Activated CD4-positive, alpha-beta T cell treated with anti-CD3 and anti-CD28 coated beads, Interleukin-2, amount 10 ng/mL, durations not matched to agents 7 days and 5 days (primary cell): ENCODE results near the gene WTAP. TPM values are rescaled to one million over a fixed set of nuclear protein-coding genes. Genes with fewer than 3 reads are reported as not detected.
"Not testable (repeated sequence)": the region's sequence is repeated elsewhere in the genome, so short reads cannot be mapped to it uniquely, and the experiment has no call there.

ENCODE experiments used
- CTCF ChIA-PET: fragments of 350-600 bp; sonication (Branson Sonifier 250); formaldehyde crosslinking; loops from one replicate; lab custom pipeline; 2021; ENCODE audit warnings: antibody characterized with exemption; lab: Charles Lee
- POLR2A ChIA-PET: fragments of 350-600 bp; sonication (Branson Sonifier 250); formaldehyde crosslinking; loops from one replicate; lab custom pipeline; 2021; ENCODE audit warnings: antibody characterized with exemption; lab: Charles Lee
- DNase-seq: peaks from one replicate; pipeline ENCODE4 v3.0.0-alpha.2; 2020
- H3K27ac Mint-ChIP-seq: one replicate; pipeline ENCODE4 v1.8.0; 2021; ENCODE audit warnings: mild to moderate bottlenecking, moderate library complexity, mixed read lengths
- H3K27me3 Mint-ChIP-seq: one replicate; pipeline ENCODE4 v1.8.0; 2021; ENCODE audit warnings: mixed read lengths
- H3K36me3 Mint-ChIP-seq: one replicate; pipeline ENCODE4 v1.8.0; 2021; ENCODE audit warnings: low read depth, mixed read lengths
- H3K4me1 Mint-ChIP-seq: one replicate; pipeline ENCODE4 v1.8.0; 2021; ENCODE audit warnings: mixed read lengths
- H3K4me3 Mint-ChIP-seq: one replicate; pipeline ENCODE4 v1.8.0; 2021; ENCODE audit warnings: mild to moderate bottlenecking, moderate library complexity, mixed read lengths
- H3K9me3 Mint-ChIP-seq: one replicate; pipeline ENCODE4 v1.8.0; 2021; ENCODE audit warnings: mixed read lengths
- total RNA-seq, 2 experiments: library from RNA; stranded (reverse); gene quantifications; one replicate each; pipeline ENCODE4 v1.2.3, GENCODE V29; 2021

WTAP gene
- total RNA-seq, 2 experiments from 2014 or later: 120 to 131 TPM

DNA sequence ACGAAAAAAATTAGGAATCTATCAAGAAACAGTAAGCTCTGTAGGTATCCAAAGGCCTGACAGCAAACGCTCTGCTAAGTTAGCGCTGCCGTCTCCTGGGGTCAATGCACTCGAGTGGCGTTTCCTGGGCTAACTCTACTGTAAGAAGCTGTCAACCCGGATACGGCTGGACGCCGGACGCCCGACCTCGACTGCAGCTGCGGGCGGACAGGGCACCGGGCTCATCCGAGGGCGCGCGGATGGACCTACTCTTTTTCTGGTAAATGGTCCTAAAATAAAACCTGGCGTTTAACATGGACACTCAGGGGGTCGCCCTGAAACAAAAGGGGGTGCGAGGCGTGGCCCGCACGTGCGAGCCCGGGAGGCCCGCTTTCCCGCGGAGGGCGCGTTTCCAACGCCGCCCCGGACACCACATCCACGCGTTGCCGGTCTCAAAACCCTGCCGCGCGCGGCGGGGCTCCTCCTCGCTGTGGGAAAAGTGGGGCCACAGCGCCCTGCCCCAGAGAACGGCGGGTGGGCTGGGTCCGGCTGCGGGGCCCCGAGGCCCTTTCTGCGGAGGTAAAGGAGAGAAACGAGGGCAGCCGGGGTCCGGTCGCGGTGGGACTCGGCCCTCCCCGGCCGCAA is 61.6 kb downstream of the WTAP start:
- POLR2A ChIA-PET: no interaction called here
- Mint-ChIP-seq H3K9me3 (no peaks in the 10 kb centered on the region), H3K27ac (peak overlapping the region; percentile 91), H3K36me3 (peaks cover 68% of the 10 kb centered on the region), H3K27me3 (no peaks in the 10 kb centered on the region), H3K4me3 (peak overlapping the region; percentile 100), H3K4me1 (peaks cover 55% of the 10 kb centered on the region)
- peak; percentile 23 for DNase-seq
- CTCF ChIA-PET: interaction anchor here (0.6 to 1.3 kb wide), 7 partner anchors 8 to 95 kb away, joined by 3 to 4 read pairs (median 3); no protein-coding TSS in a partner anchor

DNA sequence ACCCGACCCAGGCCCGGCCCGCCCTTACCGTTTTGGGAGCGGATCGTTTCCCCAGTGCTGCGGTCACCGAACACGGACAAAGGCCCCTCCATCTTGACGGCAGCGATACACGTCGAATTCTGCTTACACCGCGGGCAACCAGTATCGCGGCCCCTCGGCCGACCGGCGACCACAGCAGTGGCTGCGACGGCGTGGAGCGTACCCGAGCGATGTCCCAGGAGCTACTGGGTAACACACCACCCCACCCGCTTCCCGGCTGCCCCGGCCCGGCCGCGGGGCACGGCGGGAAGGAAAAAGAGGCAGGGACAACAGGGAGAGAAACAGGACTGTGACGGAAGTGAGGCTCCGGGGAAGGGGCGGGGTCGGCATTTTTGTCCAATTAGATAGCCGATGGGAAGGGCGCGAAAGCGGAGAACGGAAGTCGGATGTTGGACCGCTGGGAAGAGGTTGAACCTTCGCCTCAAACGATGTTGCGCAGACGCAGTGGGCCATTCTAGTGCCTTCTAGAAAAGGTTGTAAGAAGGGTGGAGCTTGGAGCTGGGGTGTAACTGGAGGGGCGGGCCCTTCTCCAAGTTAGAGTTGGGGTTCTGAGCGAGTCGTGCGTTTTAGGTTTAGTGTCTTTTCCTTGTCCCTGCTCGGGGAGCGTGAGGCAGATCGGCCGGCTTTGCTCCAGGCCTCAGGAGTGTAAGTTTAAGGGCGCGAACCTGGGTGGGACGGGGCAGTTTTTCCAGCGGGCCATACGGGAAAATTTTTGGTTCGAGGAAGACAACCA is 62.3 kb downstream of the WTAP start, which contains the start of gene TCP1:
Gene TCP1 (minus strand): TSS at position 226 of the 772 bp plus-strand sequence. CDS start 134 bp downstream, at position 92.
- Mint-ChIP-seq H3K4me3 (peak within 1 kb of the TSS; percentile 100), H3K9me3 (no peaks in the 10 kb centered on the region), H3K27me3 (no peaks in the 10 kb centered on the region), H3K36me3 (peaks cover 71% of the 10 kb centered on the region), H3K27ac (peak within 1 kb of the TSS; percentile 99), H3K4me1 (peaks cover 57% of the 10 kb centered on the region)
- CTCF ChIA-PET: interaction anchor here (0.7 to 1.9 kb wide), 10 partner anchors 7 to 98 kb away, joined by 3 to 5 read pairs (median 4); no protein-coding TSS in a partner anchor
- DNase-seq: peak; percentile 100
- POLR2A ChIA-PET: interaction anchor here (0.6 to 1.7 kb wide), 7 partner anchors 28 to 682 kb away, joined by 3 to 6 read pairs (median 4); partner anchors contain the start of genes ACAT2, SOD2 and WTAP

DNA sequence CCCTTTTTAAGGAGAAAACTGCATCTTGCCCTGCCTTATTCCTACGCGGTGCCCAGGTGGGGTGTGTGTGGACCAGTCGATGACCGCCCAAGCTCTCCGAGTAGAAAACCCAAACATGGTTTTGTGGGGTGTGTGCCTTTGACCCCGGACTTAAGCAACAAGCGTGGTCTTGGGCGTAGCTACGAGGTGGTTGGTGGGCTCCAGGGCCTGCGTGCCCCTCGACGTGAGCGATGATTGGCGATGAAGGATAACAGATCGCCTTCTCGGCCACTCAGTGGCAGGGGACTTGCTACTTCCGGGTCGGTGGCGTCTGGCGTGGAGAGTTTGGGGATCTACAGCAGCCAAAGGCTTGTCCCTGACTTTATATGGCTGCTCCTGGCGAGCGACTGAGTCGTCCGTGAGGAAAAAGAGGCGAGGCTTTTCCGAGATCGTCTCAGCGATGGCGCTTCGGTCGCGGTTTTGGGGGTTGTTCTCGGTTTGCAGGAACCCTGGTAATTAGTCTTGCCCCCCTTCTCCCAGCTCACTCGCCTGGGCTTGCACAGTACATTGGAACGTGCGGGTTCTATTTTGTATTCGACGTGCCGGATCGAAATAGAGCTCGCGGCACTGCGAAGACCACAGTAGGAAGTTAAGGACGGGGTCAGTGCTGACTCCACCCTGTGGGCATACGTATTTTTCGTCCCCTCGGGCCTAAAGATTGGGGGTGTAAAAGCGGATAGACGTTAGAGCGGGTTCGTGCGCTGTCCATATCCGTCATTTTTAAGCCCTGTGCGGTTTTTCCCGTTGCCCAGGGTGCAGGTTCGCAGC is 63.0 kb downstream of the WTAP start, which contains the start of gene MRPL18:
Gene MRPL18 (plus strand): TSS at position 319 of the 807 bp plus-strand sequence. CDS start 121 bp downstream, at position 440.
- Mint-ChIP-seq H3K27me3 (no peaks in the 10 kb centered on the region), H3K4me3 (peak within 1 kb of the TSS; percentile 100), H3K4me1 (peaks cover 55% of the 10 kb centered on the region), H3K36me3 (peaks cover 68% of the 10 kb centered on the region), H3K27ac (peak within 1 kb of the TSS; percentile 99), H3K9me3 (no peaks in the 10 kb centered on the region)
- ChIA-PET CTCF (interaction anchor here (0.8 to 1.9 kb wide), 9 partner anchors 8 to 99 kb away, joined by 3 to 5 read pairs (median 4); partner anchors contain the start of gene PNLDC1), POLR2A (interaction anchor here (0.6 to 1.7 kb wide), 6 partner anchors 29 to 183 kb away, joined by 3 to 6 read pairs (median 4); partner anchors contain the start of genes ACAT2, SOD2 and WTAP)
- peak; percentile 93 for DNase-seq

DNA sequence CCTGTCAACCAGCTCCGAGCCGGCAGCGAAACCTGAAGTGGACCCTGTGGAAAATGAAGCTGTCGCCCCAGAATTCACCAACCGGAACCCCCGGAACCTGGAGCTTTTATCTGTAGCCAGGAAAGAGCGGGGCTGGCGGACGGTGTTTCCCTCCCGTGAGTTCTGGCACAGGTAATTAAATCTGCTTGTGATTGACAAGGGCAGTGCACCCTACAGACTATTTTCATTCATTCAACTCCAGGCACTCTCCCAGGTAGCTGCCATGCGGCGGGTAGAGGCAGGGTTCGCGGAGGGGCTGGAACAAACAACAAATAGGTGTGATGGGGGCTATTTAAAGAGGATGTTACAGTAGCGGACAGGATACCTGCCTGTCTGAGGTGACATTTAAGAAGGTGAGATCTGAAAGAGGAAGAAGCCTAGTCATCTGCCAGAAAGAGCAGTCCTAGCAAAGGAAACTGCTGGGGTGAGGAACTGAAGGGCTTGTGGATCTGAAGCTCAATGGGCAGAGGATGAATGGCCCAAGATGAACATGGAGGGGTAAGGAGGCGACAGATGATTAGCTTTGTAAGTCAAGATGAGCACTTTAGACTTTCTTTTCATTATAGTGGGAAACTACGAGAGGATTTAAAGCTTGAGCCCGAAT is 63.8 kb downstream of the WTAP start:
- CTCF ChIA-PET: interaction anchor here (0.6 to 1.9 kb wide), 5 partner anchors 10 to 308 kb away, joined by 3 to 5 read pairs (median 4); partner anchors contain the start of gene PNLDC1
- H3K27ac Mint-ChIP-seq: peak overlapping the region; percentile 99
- POLR2A ChIA-PET: interaction anchor here (0.6 to 1.7 kb wide), 2 partner anchors 64 to 139 kb away, joined by 3 to 5 read pairs; partner anchors contain the start of gene WTAP
- H3K4me1 Mint-ChIP-seq: peaks cover 49% of the 10 kb centered on the region
- peak overlapping the region; percentile 100 for H3K4me3 Mint-ChIP-seq
- DNase-seq: no peak
- H3K36me3 Mint-ChIP-seq: peaks cover 64% of the 10 kb centered on the region
- H3K9me3 Mint-ChIP-seq: no peaks in the 10 kb centered on the region
- no peaks in the 10 kb centered on the region for H3K27me3 Mint-ChIP-seq

DNA sequence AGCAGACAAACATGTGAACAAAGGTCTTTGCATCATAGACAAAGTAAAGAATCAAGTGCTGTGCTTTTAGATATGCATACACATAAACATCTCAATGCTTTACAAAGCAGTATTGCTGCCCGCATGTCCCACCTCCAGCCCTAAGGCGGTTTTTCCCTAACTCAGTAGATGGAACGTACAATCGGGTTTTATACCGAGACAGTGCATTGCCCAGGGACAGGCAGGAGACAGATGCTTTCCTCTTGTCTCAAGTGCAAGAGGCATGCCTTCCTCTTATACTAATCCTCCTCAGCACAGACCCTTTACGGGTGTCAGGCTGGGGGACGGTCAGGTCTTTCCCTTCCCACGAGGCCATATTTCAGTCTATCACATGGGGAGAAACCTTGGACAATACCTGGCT is 67.7 kb downstream of the WTAP start:
- CTCF ChIA-PET, POLR2A ChIA-PET, H3K4me3 Mint-ChIP-seq, H3K27ac Mint-ChIP-seq, H3K9me3 Mint-ChIP-seq, H3K27me3 Mint-ChIP-seq, DNase-seq: not testable (repeated sequence)
- Mint-ChIP-seq H3K4me1 (peaks cover 29% of the 10 kb centered on the region), H3K36me3 (peaks cover 65% of the 10 kb centered on the region)

DNA sequence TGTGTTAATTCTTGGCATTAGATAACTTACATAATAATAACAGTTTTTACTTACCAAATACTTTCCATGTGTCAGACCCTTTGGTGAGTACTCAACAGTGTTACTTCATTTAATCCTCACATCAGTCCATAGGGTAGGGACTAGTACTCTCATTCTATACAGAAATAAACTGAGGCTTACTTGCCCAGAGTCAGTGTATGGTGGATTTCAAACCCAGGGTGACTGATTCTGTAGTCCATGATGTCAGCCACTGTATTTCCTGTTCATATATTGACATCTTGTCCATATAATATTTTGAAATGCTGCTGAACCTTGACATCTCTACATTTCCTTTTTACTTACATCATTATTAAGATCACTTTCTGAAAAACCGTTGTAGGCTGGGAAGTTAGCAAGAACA is 70.2 kb downstream of the WTAP start:
- no peaks in the 10 kb centered on the region for H3K27me3 Mint-ChIP-seq
- POLR2A ChIA-PET: no interaction called here
- CTCF ChIA-PET: no interaction called here
- H3K36me3 Mint-ChIP-seq: peaks cover 51% of the 10 kb centered on the region
- H3K27ac Mint-ChIP-seq: no peak overlapping the region
- no peak for DNase-seq
- H3K4me1 Mint-ChIP-seq: peaks cover 14% of the 10 kb centered on the region
- H3K9me3 Mint-ChIP-seq: no peaks in the 10 kb centered on the region
- no peak overlapping the region for H3K4me3 Mint-ChIP-seq

DNA sequence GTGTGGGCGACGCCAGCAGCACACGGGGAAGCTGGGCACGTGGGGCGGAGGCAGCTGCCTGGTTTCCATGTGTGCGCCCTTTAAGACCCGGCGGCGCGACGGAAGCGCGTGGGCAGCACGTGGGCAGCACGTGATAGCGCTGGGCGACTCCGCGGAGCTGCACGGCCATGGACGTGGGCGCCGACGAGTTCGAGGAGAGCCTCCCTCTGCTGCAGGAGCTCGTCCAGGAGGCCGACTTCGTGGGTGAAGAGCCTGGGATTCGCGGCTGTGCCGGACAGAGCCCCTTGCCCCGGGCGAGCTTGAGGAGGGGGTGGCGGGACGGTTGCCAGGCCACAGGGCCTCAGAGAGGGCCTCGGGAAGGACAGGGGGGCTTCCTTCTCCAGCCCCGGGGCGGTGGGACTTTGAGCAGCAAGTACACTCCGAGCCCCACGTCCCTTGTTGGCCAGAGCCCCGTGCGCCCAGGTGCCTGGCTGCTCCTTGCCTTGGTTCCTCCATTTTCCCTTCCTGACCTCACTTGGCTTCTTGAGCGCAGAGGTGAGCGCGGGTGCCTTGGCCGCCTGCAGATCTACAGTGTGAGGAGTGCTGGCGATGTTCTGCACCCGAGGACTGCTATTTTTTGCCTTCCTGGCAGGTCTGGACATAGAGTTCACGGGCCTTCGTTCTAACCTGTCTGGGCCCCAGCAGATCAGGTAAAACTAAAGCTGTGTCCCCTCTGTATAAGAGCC is 73.0 kb downstream of the WTAP start, which contains the start of gene PNLDC1:
Gene PNLDC1 (plus strand): TSS at position 136 of the 725 bp plus-strand sequence. CDS start 32 bp downstream, at position 168.
- DNase-seq: no peak
- no peak within 1 kb of the TSS for H3K4me3 Mint-ChIP-seq
- H3K36me3 Mint-ChIP-seq: peaks cover 32% of the 10 kb centered on the region
- POLR2A ChIA-PET: no interaction called here
- H3K27ac Mint-ChIP-seq: no peak within 1 kb of the TSS
- no peaks in the 10 kb centered on the region for H3K9me3 Mint-ChIP-seq
- no peaks in the 10 kb centered on the region for H3K27me3 Mint-ChIP-seq
- H3K4me1 Mint-ChIP-seq: no peaks in the 10 kb centered on the region
- CTCF ChIA-PET: interaction anchor here (1.9 kb wide), 1 partner anchor 9 kb away, joined by 5 read pairs; no protein-coding TSS in a partner anchor

DNA sequence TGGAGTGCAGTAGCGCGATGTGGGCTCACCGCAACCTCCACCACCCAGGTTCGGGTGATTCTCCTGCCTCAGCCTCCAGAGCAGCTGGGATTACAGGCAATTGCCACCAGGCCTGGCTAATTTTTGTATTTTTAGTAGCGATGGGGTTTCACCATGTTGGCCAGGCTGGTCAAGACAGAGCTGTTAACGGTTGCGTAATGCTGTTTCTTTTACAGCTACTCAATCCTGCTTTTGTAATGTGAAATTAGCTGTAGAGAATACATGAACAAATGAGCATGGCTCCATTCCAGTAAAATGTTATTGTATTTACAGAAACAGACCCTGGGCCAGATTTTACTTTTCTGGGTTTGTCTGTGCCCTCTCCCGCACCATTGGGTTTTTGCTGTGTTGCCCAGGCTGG is 74.6 kb downstream of the WTAP start:
- H3K9me3 Mint-ChIP-seq: no peaks in the 10 kb centered on the region
- ChIA-PET CTCF (interaction anchor here (0.6 to 1.3 kb wide), 3 partner anchors 9 to 1454 kb away, joined by 3 read pairs; partner anchors contain the start of gene TCP1), POLR2A (no interaction called here)
- no peak overlapping the region for H3K4me3 Mint-ChIP-seq
- peaks cover 26% of the 10 kb centered on the region for H3K36me3 Mint-ChIP-seq
- DNase-seq: no peak
- no peaks in the 10 kb centered on the region for H3K4me1 Mint-ChIP-seq
- no peaks in the 10 kb centered on the region for H3K27me3 Mint-ChIP-seq
- no peak overlapping the region for H3K27ac Mint-ChIP-seq

DNA sequence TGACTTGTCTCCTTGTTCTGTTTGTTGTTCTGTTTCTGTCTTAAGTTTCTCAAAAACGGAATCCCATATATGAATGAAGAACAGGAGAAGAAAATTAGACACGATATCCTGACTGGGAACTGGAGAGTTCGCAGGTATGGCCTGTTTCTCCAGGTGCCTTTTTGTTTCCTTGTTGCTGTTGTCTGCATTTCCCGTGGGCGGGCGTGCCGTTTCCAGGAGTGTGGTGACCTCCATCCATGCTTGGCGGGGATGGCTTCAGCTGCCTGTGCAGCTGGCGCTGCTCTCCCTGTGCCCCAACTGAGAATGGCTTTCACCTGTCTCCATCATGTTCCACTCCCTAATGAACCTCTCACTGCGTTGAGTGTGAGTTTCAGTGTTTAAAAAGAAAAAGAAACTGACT is 77.2 kb downstream of the WTAP start:
- DNase-seq: no peak
- H3K4me3 Mint-ChIP-seq: no peak overlapping the region
- CTCF ChIA-PET: no interaction called here
- H3K9me3 Mint-ChIP-seq: no peaks in the 10 kb centered on the region
- H3K27me3 Mint-ChIP-seq: no peaks in the 10 kb centered on the region
- peaks cover 2% of the 10 kb centered on the region for H3K4me1 Mint-ChIP-seq
- POLR2A ChIA-PET: no interaction called here
- no peak overlapping the region for H3K27ac Mint-ChIP-seq
- peaks cover 3% of the 10 kb centered on the region for H3K36me3 Mint-ChIP-seq

DNA sequence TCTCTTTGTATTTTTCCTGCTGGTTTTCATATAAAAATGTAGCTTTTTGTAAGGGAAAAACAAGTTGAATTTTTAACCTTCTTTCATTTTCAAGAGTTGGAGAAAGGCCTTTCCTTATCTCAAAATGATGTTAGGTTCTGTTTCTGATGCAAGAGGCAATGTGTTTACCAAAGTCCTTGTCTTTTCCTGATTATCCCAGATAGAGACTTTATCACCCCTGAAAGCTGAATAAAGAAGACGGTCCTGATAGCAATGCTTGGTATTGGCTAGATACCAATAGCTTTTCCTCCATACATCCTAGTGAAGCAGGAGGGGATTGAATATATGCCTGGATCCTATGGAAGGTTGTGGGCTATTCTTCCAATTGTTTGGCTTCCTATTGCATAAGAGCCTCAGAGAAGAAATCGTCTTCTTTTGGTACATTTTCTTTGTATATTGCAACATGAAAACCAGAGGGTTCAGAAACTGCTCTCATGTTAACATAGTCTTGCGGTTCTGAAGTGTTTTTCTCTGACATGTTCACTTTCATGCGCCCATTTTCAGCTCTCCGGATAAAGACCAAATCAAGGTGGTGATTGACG is 78.2 kb downstream of the WTAP start:
- ChIA-PET CTCF (interaction anchor here (1.1 kb wide), 1 partner anchor 9 kb away, joined by 3 read pairs; no protein-coding TSS in a partner anchor), POLR2A (no interaction called here)
- Mint-ChIP-seq H3K27me3 (no peaks in the 10 kb centered on the region), H3K4me1 (peaks cover 4% of the 10 kb centered on the region), H3K9me3 (no peaks in the 10 kb centered on the region), H3K27ac (no peak overlapping the region), H3K4me3 (no peak overlapping the region), H3K36me3 (no peaks in the 10 kb centered on the region)
- DNase-seq: no peak
